Measurements from ENCODE around the gene NR2F2.
"Not testable (repeated sequence)": the region's sequence is repeated elsewhere in the genome, so short reads cannot be mapped to it uniquely, and the experiment has no call there.

NR2F2 gene

DNA sequence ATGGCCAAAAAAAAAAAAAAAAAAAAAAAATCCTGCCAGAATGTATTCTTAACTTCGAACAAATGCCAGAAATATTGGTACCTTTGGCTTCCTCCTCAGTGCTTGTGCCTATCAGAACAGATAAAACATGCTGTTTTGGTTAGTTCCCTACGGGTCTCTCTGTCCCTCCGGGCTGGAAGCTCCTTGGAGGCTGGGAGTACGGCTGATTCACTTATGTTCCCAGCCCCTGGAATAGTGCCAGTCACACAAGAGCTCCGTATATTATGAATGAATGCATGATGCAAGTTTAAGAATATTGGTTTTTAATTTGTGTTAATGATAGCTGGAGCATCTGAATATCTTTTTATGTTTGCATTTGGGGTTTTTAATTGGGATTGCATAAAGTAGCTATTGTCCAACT is 44.0 kb downstream of the NR2F2 start:
- DNase-seq = no peak

DNA sequence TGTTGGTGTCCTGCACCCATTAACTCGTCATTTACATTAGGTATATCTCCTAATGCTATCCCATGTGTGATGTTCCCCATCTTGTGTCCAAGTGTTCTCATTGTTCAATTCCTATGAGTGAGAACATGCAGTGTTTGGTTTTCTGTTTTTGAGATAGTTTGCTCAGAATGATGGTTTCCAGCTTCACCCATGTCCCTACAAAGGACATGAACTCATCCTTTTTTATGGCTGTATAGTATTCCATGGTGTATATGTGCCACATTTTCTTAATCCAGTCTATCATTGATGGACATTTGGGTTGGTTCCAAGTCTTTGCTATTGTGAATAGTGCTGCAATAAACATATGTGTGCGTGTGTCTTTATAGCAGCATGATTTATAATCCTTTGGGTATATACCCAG is 49.1 kb downstream of the NR2F2 start:
- not testable (repeated sequence) for DNase-seq

DNA sequence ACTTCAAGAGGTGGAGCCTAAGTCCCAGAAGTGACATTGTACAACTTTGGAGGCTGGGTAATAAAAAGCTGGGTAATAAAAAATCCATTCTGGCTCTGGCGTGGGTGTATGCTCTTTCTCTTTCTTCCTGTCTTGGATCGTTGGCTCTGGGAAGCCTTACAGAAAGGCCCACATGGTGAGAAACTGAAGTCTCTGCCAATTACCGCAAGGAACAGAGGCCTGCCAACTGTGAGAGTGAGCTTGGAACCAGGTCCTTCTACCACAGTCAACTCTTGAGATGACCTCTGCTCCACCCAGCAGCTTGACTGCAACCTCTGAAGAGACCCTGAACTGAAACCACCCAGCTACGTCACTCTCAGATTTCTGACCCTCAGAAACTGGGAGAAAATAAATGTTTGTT is 51.0 kb downstream of the NR2F2 start:
- DNase-seq = no peak

DNA sequence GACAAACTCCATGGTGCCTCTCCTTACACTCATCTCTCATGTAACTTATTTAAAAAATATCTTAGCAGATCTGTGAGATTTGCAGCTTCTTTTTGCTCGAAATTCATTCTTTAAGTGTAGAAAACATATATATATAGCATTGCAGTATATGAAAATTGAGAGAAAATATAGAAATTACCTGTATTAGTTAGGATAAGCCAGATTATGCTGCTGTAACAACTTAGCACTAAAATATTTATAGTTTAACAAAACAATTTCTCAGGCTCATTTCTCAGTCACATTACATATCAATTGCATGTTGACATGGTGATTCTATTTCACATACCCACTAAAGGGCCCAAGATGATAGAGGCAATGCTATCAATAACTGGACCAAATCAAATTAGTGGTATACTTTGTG is 54.7 kb downstream of the NR2F2 start:
- DNase-seq = no peak

DNA sequence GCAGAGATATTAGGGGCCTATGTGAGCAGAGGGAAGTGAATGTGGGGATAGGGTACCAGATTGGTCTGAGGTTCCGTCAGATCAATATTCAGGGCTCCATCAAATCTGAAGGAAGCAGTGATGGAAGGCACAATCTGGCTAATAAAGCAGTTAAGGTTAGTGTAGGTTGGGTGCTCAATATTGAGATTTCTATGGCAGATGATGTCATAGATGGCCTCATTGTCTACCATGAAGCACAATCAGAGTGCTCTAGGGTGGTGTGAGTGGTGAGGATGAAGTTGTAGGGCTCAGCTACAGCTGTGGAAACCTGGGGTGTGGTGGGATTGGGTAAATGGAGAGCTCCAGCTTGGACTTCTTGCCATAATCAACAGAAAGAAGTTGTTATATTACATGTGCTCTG is 58.2 kb downstream of the NR2F2 start:
- DNase-seq = no peak
